Neural cell (in vitro differentiated cells): Measurements from ENCODE around the gene SPC24.

Experiments
- EZH2 ChIP-seq: fragments of 200-600, 300-800 bp; shearing (Covaris generic), sonication (generic); IDR thresholded peaks from 2 replicates; pipeline ENCODE4 v1.6.1; 2014; ENCODE audit warnings: antibody characterized with exemption, low read length, borderline replicate concordance, mild to moderate bottlenecking; ENCODE audit not compliant: insufficient read depth, poor library complexity, severe bottlenecking
- RAD21 ChIP-seq: fragments of 450-650 bp; conservative IDR thresholded peaks from 2 replicates; pipeline ENCODE4 v1.6.1; 2014; ENCODE audit warnings: antibody characterized with exemption, mild to moderate bottlenecking, moderate library complexity
- TF ChIP-seq, protein P1 (sequence below): fragments of 450-650 bp; IDR thresholded peaks from 2 replicates; pipeline ENCODE4 v1.5.1; 2014; ENCODE audit warnings: antibody characterized with exemption, mild to moderate bottlenecking, moderate library complexity; ENCODE audit not compliant: poor library complexity, severe bottlenecking

- TF ChIP-seq, protein P1, sequence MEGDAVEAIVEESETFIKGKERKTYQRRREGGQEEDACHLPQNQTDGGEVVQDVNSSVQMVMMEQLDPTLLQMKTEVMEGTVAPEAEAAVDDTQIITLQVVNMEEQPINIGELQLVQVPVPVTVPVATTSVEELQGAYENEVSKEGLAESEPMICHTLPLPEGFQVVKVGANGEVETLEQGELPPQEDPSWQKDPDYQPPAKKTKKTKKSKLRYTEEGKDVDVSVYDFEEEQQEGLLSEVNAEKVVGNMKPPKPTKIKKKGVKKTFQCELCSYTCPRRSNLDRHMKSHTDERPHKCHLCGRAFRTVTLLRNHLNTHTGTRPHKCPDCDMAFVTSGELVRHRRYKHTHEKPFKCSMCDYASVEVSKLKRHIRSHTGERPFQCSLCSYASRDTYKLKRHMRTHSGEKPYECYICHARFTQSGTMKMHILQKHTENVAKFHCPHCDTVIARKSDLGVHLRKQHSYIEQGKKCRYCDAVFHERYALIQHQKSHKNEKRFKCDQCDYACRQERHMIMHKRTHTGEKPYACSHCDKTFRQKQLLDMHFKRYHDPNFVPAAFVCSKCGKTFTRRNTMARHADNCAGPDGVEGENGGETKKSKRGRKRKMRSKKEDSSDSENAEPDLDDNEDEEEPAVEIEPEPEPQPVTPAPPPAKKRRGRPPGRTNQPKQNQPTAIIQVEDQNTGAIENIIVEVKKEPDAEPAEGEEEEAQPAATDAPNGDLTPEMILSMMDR = no peak
- no peak for TF ChIP-seq EZH2
- TF ChIP-seq RAD21 = no peak
These were observed 52.6 kb downstream of the SPC24 start for GRCh38 chr19:11102944-11103343.
